Glutamatergic neuron (in vitro differentiated cells): ENCODE measurements around the gene NRG3. TPM values are rescaled to one million over a fixed set of nuclear protein-coding genes. Genes with fewer than 3 reads are reported as not detected.

Source experiments
- DNase-seq: peaks from one replicate; pipeline ENCODE4 v3.0.0; 2022
- H3K27ac Mint-ChIP-seq: one replicate; pipeline ENCODE4 v1.8.0; 2020; ENCODE audit warnings: mild to moderate bottlenecking, mixed read lengths, inconsistent platforms; ENCODE audit not compliant: unreplicated experiment
- H3K27me3 Mint-ChIP-seq: one replicate; pipeline ENCODE4 v1.8.0; 2020; ENCODE audit warnings: mild to moderate bottlenecking, moderate library complexity, mixed read lengths, inconsistent platforms; ENCODE audit not compliant: unreplicated experiment
- H3K36me3 Mint-ChIP-seq: one replicate; pipeline ENCODE4 v1.8.0; 2020; ENCODE audit warnings: mild to moderate bottlenecking, mixed read lengths, inconsistent platforms; ENCODE audit not compliant: unreplicated experiment
- H3K4me1 Mint-ChIP-seq: one replicate; pipeline ENCODE4 v1.8.0; 2020; ENCODE audit warnings: mild to moderate bottlenecking, low read depth, mixed read lengths, inconsistent platforms; ENCODE audit not compliant: unreplicated experiment
- H3K4me3 Mint-ChIP-seq: one replicate; pipeline ENCODE4 v1.8.0; 2020; ENCODE audit warnings: mild to moderate bottlenecking, mixed read lengths, inconsistent platforms; ENCODE audit not compliant: unreplicated experiment
- H3K9me3 Mint-ChIP-seq: one replicate; pipeline ENCODE4 v1.8.0; 2020; ENCODE audit warnings: mild to moderate bottlenecking, moderate library complexity, mixed read lengths, inconsistent platforms; ENCODE audit not compliant: unreplicated experiment
- CTCF ChIP-seq: fragments of 200-600 bp; sonication (generic); IDR thresholded peaks from one replicate; pipeline ENCODE4 v1.5.0; 2021; ENCODE audit not compliant: partially characterized antibody, unreplicated experiment
- total RNA-seq: library from RNA; stranded (reverse); fragmentation: NEBNext Ultra II Directional; extraction: Animal tissue kit (Norgen Biotek cat#: 25700); gene quantifications from one replicate; pipeline ENCODE4 v1.2.1, GENCODE V29; 2021; ENCODE audit not compliant: unreplicated experiment

The NRG3 gene
- total RNA-seq, 1 donor from 2014 or later, result 3.2 TPM

GRCh38 chr10:82565197-82565575 lies 690.2 kb downstream of the NRG3 start:
- Mint-ChIP-seq H3K9me3 (no peaks in the 10 kb centered on the region), H3K4me3 (no peak overlapping the region), H3K36me3 (no peaks in the 10 kb centered on the region), H3K27me3 (no peaks in the 10 kb centered on the region), H3K27ac (no peak overlapping the region), H3K4me1 (no peaks in the 10 kb centered on the region)
- no peak for DNase-seq
- TF ChIP-seq CTCF, result no peak

GRCh38 chr10:82572744-82573143 lies 697.8 kb downstream of the NRG3 start:
- no peak overlapping the region for H3K27ac Mint-ChIP-seq
- no peaks in the 10 kb centered on the region for H3K9me3 Mint-ChIP-seq
- H3K4me3 Mint-ChIP-seq, result no peak overlapping the region
- peaks cover 8% of the 10 kb centered on the region for H3K4me1 Mint-ChIP-seq
- no peak for DNase-seq
- no peaks in the 10 kb centered on the region for H3K36me3 Mint-ChIP-seq
- no peaks in the 10 kb centered on the region for H3K27me3 Mint-ChIP-seq
- no peak for TF ChIP-seq CTCF

- Mint-ChIP-seq H3K36me3 (no peaks in the 10 kb centered on the region), H3K27ac (no peak overlapping the region), H3K9me3 (no peaks in the 10 kb centered on the region)
Observed at GRCh38 chr10:82574081-82574480, 699.1 kb downstream of the NRG3 start.

GRCh38 chr10:82575318-82575717 lies 700.3 kb downstream of the NRG3 start:
- no peak overlapping the region for H3K4me3 Mint-ChIP-seq
- H3K36me3 Mint-ChIP-seq, result no peaks in the 10 kb centered on the region
- H3K27ac Mint-ChIP-seq, result no peak overlapping the region
- no peaks in the 10 kb centered on the region for H3K9me3 Mint-ChIP-seq
- no peak for TF ChIP-seq CTCF
- H3K4me1 Mint-ChIP-seq, result peaks cover 8% of the 10 kb centered on the region
- no peak for DNase-seq
- no peaks in the 10 kb centered on the region for H3K27me3 Mint-ChIP-seq

More at GRCh38 chr10:82574081-82574480, 699.1 kb downstream of the NRG3 start:
- Mint-ChIP-seq H3K27me3 (no peaks in the 10 kb centered on the region), H3K4me3 (no peak overlapping the region), H3K4me1 (peaks cover 8% of the 10 kb centered on the region)
- no peak for TF ChIP-seq CTCF
- no peak for DNase-seq

- H3K9me3 Mint-ChIP-seq, result no peaks in the 10 kb centered on the region
Observed at GRCh38 chr10:82576093-82576492, 701.1 kb downstream of the NRG3 start.

More at GRCh38 chr10:82576093-82576492, 701.1 kb downstream of the NRG3 start:
- peaks cover 8% of the 10 kb centered on the region for H3K4me1 Mint-ChIP-seq
- no peaks in the 10 kb centered on the region for H3K36me3 Mint-ChIP-seq
- DNase-seq, result no peak
- no peak overlapping the region for H3K27ac Mint-ChIP-seq
- no peaks in the 10 kb centered on the region for H3K27me3 Mint-ChIP-seq
- H3K4me3 Mint-ChIP-seq, result no peak overlapping the region
- no peak for TF ChIP-seq CTCF
